BJ (cell line): Measurements from ENCODE around the gene KRTAP21-2. TPM values are rescaled to one million over a fixed set of nuclear protein-coding genes. Genes with fewer than 3 reads are reported as not detected.

Experiments
- CTCF ChIA-PET: fragments of 350-600 bp; formaldehyde crosslinking; extraction: SDS; loops from one replicate; lab custom pipeline; 2021; ENCODE audit warnings: antibody characterized with exemption, inconsistent platforms; lab: Yijun Ruan, JAX
- POLR2A ChIA-PET: fragments of 300-600 bp; sonication (Branson Sonifier 250); formaldehyde crosslinking; extraction: SDS; loops from one replicate; lab custom pipeline; 2021; ENCODE audit warnings: antibody characterized with exemption; lab: Charles Lee
- DNase-seq: peaks from one replicate; pipeline ENCODE4 v3.0.0-alpha.2; 2011; ENCODE audit warnings: low read depth
- H3K27me3 ChIP-seq: 2 replicates; pipeline ENCODE4 v1.6.0; 2011; ENCODE audit warnings: low read length; ENCODE audit not compliant: control insufficient read depth, insufficient read depth
- H3K36me3 ChIP-seq: 2 replicates; pipeline ENCODE4 v1.5.1; 2011; ENCODE audit warnings: low read length; ENCODE audit not compliant: control insufficient read depth, insufficient read depth
- H3K4me3 ChIP-seq: 2 replicates; pipeline ENCODE4 v1.5.1; 2011; ENCODE audit warnings: low read depth, mild to moderate bottlenecking, control low read depth, low read length
- CTCF ChIP-seq: IDR thresholded peaks from 2 replicates; pipeline ENCODE4 v1.5.1; 2011; ENCODE audit warnings: low read depth, mild to moderate bottlenecking, control low read depth, inconsistent platforms, low read length, moderate library complexity; ENCODE audit not compliant: insufficient read depth
- polyA plus RNA-seq: library from polyadenylated mRNA; depleted of rRNA; stranded (reverse); fragments of >200 nt; gene quantifications from 2 replicates; pipeline ENCODE4 v1.2.3, GENCODE V29; 2011; rRNA removed
- small RNA-seq: library from RNA; depleted of rRNA; stranded (forward); fragments of <200 nt; gene quantifications from one replicate; pipeline ENCODE3, GENCODE V24; 2012; ENCODE audit warnings: low replicate concordance, low read depth; ENCODE audit not compliant: insufficient read length

KRTAP21-2 gene
- polyA plus RNA-seq, 1 experiment, result not detected

- H3K27me3 ChIP-seq, result no peaks in the 10 kb centered on the region
- no peak overlapping the region for H3K4me3 ChIP-seq
- H3K36me3 ChIP-seq, result no peaks in the 10 kb centered on the region
- no peak for DNase-seq
- CTCF ChIA-PET, result no interaction called here
- POLR2A ChIA-PET, result no interaction called here
- TF ChIP-seq CTCF, result no peak
Observed at GRCh38 chr21:30710499-30710898, 36.6 kb downstream of the KRTAP21-2 start.

- no peak for DNase-seq
- Histone ChIP-seq H3K27me3 (no peaks in the 10 kb centered on the region), H3K4me3 (no peak overlapping the region), H3K36me3 (no peaks in the 10 kb centered on the region)
- ChIA-PET CTCF (no interaction called here), POLR2A (no interaction called here)
- TF ChIP-seq CTCF, result no peak
Observed at GRCh38 chr21:30707409-30707808, 39.6 kb downstream of the KRTAP21-2 start.

Small RNAs within 50 kb of the gene (small RNA-seq; reads per million reads assigned to genes)
- not detected for gene AP000244.1
- not detected for gene KRTAP21-3

Other genes with a start within 250 kb of the KRTAP21-2 start
- not detected in 2 replicates for gene KRTAP19-5, start 245.1 kb downstream of the KRTAP21-2 start, polyA plus RNA-seq
- gene KRTAP19-6, start 205.4 kb downstream of the KRTAP21-2 start, polyA plus RNA-seq, result not detected in 2 replicates
- not detected in 2 replicates for gene KRTAP19-7, start 185.9 kb downstream of the KRTAP21-2 start, polyA plus RNA-seq
- not detected in 2 replicates for gene KRTAP22-2, start 156.9 kb downstream of the KRTAP21-2 start, polyA plus RNA-seq
- not detected in 2 replicates for gene KRTAP6-3, start 154.8 kb downstream of the KRTAP21-2 start, polyA plus RNA-seq
- gene KRTAP6-2, start 148.4 kb downstream of the KRTAP21-2 start, polyA plus RNA-seq, result not detected in 2 replicates
- not detected in 2 replicates for gene KRTAP22-1, start 146.2 kb downstream of the KRTAP21-2 start, polyA plus RNA-seq
- not detected in 2 replicates for gene KRTAP6-1, start 133.3 kb downstream of the KRTAP21-2 start, polyA plus RNA-seq
- gene KRTAP20-1, start 130.8 kb downstream of the KRTAP21-2 start, polyA plus RNA-seq, result not detected in 2 replicates
- not detected in 2 replicates for gene KRTAP20-4, start 126.6 kb downstream of the KRTAP21-2 start, polyA plus RNA-seq
- gene KRTAP20-2, start 112.1 kb downstream of the KRTAP21-2 start, polyA plus RNA-seq, result not detected in 2 replicates
- not detected in 2 replicates for gene KRTAP20-3, start 104.4 kb downstream of the KRTAP21-2 start, polyA plus RNA-seq
- not detected in 2 replicates for gene KRTAP21-3, start 28.5 kb downstream of the KRTAP21-2 start, polyA plus RNA-seq
- not detected in 2 replicates for gene KRTAP21-1, start 8.2 kb upstream of the KRTAP21-2 start, polyA plus RNA-seq
- not detected in 2 replicates for gene KRTAP8-1, start 66.0 kb upstream of the KRTAP21-2 start, polyA plus RNA-seq
- gene KRTAP7-1, start 82.5 kb upstream of the KRTAP21-2 start, polyA plus RNA-seq, result not detected in 2 replicates
- not detected in 2 replicates for gene KRTAP11-1, start 134.3 kb upstream of the KRTAP21-2 start, polyA plus RNA-seq